GM12801 (cell line): ENCODE data around the gene RERG.

ENCODE experiments used
- TF ChIP-seq, protein P1 (sequence below): IDR thresholded peaks from one replicate; pipeline ENCODE4 v1.5.1; 2011; ENCODE audit warnings: control low read depth; ENCODE audit not compliant: insufficient read length; ENCODE audit errors: extremely low read depth

The RERG gene

GRCh38 chr12:15168026-15168678, 53.1 kb downstream of the RERG start:
- TF ChIP-seq, protein P1, sequence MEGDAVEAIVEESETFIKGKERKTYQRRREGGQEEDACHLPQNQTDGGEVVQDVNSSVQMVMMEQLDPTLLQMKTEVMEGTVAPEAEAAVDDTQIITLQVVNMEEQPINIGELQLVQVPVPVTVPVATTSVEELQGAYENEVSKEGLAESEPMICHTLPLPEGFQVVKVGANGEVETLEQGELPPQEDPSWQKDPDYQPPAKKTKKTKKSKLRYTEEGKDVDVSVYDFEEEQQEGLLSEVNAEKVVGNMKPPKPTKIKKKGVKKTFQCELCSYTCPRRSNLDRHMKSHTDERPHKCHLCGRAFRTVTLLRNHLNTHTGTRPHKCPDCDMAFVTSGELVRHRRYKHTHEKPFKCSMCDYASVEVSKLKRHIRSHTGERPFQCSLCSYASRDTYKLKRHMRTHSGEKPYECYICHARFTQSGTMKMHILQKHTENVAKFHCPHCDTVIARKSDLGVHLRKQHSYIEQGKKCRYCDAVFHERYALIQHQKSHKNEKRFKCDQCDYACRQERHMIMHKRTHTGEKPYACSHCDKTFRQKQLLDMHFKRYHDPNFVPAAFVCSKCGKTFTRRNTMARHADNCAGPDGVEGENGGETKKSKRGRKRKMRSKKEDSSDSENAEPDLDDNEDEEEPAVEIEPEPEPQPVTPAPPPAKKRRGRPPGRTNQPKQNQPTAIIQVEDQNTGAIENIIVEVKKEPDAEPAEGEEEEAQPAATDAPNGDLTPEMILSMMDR = no peak

GRCh38 chr12:15165012-15165659, 56.1 kb downstream of the RERG start:
- TF ChIP-seq, protein P1 = no peak

GRCh38 chr12:15163030-15163976, 57.9 kb downstream of the RERG start:
- TF ChIP-seq, protein P1 = no peak

GRCh38 chr12:15158083-15158482, 63.1 kb downstream of the RERG start:
- TF ChIP-seq, protein P1 = no peak

GRCh38 chr12:15157269-15157671, 63.9 kb downstream of the RERG start:
- TF ChIP-seq, protein P1 = no peak

- TF ChIP-seq, protein P1 = no peak
Measured at GRCh38 chr12:15155271-15155670, 65.9 kb downstream of the RERG start.

- TF ChIP-seq, protein P1 = no peak
Measured at GRCh38 chr12:15154103-15154502, 67.1 kb downstream of the RERG start.
